ENCODE data around the gene SLBP.
"Not testable (repeated sequence)": the region's sequence is repeated elsewhere in the genome, so short reads cannot be mapped to it uniquely, and the experiment has no call there.

Gene SLBP

GRCh38 chr4:1708581-1708980 lies 3.5 kb downstream of the SLBP start:
- no peak for DNase-seq (ENCODE audit: low spot score)

GRCh38 chr4:1706358-1706757 lies 5.8 kb downstream of the SLBP start:
- no peak for DNase-seq (ENCODE audit: low spot score)

DNA sequence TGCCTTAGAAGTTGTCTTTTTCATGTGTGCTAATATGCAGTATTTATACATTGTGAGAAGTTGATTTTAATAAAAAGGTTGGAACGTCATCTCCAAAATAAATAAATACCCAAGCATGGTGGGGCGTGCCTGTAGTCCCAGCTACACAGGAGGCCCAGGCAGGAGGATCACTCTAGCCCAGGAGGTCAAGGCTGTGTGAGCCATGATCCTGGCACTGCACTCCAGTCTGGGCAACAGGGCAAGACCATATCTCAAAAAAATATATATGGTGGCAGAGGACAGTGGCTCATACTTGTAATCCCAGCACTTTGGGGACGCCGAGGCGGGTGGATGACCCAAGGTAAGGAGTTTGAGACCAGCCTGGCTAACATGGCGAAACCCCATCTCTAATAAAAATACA lies 6.4 kb downstream of the SLBP start:
- DNase-seq (ENCODE audit: low spot score), result no peak

DNA sequence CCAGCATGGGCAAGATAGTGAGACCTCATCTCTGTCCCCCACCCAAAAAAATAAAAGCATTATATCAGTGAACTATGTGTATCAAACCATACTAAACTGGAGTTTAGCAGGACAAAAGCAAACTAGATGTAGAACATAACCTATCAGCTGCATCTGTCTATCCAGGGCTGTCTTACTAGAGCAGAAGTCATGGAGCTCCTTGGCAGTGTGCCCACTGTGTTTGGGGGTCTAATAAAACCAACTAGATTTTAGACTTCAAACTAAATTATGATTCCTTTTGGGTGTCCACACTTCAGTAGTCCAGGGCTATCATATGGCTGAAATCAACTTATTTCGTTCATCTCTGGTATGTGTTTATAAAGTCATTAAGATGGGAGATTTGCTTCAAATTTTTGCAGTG lies 8.3 kb downstream of the SLBP start:
- no peak for DNase-seq (ENCODE audit: low spot score)

DNA sequence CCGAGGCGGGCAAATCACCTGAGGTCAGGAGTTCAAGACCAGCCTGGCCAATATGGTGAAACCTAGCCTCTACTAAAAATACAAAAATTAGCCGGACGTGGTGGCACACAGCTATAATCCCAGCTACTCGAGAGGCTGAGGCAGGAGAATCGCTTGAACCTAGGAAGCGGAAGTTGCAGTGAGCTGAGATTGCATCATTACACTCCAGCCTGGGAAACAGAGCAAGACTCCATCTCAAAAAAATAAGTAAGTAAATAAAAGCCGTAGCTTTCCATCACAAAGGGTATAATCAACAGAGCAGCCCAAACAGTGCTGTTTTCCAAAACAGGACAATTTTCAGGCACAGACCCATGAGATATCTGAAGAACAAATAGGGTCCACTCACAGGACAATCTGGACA lies 10.4 kb downstream of the SLBP start:
- not testable (repeated sequence) for DNase-seq (ENCODE audit: low spot score)

DNA sequence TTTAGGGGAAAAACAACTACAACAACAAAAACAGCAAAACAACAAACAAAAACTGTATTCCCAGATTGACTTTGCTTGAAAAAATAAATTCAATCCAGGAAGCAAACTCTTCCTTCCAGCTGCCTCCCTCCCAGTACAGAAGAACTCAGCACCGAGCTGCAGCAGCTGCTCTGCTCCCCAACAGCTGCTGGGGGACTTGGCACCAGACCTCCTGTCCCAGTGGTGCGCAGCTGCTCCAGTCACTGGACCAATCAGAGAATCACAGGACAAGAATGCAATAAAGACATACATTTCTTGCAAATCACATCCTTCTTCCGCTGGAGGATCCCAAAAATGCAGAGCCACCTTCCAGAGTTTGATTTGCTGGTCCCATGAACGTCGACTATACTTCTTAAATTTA lies 16.2 kb downstream of the SLBP start:
- DNase-seq (ENCODE audit: low spot score), result peak; percentile 62

DNA sequence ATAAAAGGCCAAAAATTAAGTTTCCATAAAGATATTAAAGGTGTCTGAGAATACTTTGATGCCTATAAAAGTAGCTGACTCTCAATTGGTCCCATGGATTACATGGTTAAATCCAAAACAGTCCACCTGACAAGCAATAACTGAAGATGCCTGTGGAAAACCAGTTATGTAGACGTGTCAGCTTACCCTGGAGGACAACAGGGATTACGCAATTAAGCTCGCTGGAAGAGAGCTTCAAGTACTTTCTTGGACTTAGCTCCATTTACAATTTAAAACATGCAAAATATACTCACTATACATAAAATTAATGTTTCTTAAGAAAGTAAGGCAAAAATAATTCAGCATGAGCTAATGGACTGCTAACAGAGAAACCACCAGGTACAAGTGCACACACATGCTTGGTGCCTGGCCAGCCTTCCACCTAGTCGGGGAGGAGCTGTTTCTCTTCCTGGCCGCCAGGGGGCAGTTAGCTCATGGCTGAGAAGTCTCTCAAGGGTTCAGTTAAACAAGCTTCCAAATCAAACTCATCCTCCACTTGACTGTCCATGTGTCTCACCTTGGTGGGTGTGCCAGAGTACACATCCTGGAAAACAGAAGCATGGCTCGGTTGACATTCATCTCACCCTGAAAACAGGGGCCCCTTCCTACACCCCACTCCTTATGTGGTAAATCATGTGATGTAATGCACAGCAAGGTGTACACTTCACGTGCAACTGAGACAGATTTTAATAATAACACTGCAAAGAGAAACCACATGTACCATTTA lies 18.8 kb downstream of the SLBP start:
- peak; percentile 81 for DNase-seq (ENCODE audit: low spot score)

- DNase-seq (ENCODE audit: low spot score), result no peak
Observed at GRCh38 chr4:1691737-1692373, 20.3 kb downstream of the SLBP start.

- no peak for DNase-seq (ENCODE audit: low spot score)
Observed at GRCh38 chr4:1690698-1691097, 21.4 kb downstream of the SLBP start.

DNA sequence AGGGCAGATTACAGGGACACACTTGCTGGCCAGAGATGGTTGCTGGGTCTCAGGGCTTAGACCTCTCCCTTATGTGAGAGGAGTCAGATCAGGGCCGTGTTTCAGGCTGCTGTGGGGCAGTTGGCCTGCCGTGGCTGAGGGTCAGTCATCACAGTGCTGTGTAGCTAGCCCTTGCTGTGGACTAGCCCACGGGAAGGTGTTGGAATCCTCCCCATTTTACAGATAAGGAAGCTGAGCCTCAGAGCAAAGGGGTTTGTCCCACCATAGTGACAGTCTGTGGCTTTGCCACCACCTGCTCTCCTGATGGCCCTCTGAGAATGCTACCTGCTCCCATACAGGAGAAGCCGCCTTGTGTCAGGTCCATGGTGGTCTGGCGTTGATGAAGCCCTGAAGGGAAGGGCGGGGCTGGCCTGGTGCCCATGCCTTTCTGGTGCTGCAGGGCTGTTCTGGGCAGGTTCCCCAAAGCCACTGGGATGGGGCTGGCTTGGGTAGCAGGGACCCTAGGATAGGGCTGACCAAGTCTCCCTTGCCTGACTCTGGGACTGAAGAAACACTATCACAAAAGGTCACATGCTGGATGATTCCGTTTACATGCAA lies 25.6 kb downstream of the SLBP start:
- DNase-seq (ENCODE audit: low spot score), result no peak

DNA sequence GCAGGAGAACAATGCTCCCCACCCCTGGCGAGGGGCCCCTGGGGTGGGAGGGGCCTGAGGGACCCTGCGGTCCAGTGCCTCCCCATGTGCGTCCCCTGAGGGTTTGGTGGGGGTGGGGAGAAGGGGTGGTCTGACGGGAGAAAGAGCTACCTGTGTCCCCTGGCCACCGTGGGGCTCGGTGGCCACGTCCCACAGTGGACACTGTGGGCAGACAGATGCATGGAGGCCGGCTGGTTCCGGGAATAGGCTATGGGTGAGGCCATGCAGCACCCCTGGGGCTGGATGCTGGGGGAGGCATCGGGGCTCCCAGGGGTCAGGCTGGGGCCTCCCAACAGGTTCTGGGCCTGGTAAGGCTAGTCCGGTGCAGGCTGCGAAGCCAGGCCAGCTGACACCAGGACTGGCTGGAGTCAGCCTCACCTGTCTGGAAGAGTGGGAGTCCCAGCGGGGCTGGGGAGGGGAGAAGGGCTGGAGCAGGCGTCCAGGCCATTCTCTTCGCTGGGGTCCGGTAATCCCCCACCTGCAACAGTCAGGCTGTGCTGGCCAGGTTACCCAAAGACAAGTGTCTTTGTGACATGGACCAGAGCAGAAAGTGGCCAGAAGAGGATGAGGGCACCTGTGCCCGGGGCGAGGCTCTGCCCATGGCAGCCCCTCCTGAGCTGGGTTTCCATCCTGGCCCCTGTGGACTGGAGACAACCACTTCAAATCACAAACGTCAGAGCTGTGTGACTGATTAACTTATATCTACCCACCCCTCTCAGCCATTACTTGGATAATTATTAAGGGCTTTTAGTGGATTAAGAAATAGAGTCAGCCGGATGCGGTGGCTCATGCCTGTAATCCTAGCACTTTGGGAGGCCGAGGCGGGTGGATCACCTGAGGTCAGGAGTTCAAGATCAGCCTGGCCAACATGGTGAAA lies 26.6 kb downstream of the SLBP start:
- peak; percentile 74 for DNase-seq (ENCODE audit: low spot score)

GRCh38 chr4:1684506-1685234 lies 27.4 kb downstream of the SLBP start:
- no peak for DNase-seq (ENCODE audit: low spot score)

DNA sequence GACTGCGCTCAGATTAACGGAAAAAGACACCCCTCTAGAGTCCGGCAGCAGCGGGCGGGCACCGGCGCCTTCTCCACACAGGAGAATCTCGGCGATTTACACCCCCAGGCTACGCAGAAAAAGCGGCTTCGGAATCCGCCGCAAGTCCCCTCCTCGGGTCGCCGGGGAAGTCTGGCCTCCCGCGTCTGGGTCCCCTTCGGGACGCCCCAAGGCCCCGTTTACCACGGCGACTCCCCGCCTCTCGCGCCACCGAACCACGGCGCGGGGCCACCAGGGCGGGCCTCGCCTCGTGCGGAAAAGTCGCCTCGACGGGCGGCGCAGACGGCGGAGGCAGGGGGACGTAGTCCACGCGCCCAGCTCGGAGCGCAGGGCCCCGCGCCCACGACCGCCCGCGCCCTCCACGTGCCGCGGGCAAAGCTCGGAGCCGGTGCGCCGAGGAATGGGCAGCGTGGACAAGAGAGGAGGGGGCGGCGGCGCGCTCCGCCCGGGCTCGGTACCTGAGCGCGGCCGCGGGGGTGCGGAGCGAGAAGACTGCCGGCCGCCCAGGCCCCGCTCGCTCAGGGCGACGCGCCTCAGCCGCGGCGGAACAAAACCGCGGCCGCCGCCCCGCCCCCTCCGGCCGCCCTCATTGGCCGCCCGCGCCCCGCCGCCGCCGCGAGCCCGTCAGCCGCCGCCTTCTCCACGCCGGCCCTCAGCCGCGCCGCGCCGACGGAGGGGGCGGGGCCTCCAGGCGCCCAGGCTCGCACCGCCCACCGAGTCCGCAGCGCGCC lies 28.2 kb downstream of the SLBP start, which contains the start of gene FAM53A:
Gene FAM53A, minus strand, starts transcription at position 578 of the 770 bp plus-strand sequence. CDS start 15,572 bp downstream, outside the sequence.
- peak; percentile 97 for DNase-seq (ENCODE audit: low spot score)

DNA sequence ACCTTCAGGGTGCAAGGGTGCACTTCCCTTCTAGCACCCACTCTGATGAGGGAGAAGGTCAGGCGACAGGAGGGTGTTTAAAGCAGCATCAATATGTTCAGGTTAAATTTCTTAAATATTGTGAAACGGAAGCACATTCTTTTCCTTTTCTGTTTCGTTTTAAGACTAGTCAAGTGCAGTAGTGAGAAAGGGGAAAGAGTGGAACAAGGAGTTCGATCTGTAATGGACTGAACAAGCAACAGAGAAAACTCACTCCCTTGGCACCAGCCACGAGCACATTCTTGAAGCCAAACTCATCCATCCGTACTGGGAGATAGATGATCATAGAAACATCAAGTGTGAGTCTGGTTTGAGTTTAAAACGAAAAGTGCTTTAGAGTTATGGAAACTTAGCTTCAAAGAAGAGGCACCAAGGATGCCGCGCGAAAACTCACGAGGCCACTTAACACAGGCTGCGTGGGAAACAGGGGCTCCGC lies 28.8 kb downstream of the SLBP start:
- no peak for DNase-seq (ENCODE audit: low spot score)

DNA sequence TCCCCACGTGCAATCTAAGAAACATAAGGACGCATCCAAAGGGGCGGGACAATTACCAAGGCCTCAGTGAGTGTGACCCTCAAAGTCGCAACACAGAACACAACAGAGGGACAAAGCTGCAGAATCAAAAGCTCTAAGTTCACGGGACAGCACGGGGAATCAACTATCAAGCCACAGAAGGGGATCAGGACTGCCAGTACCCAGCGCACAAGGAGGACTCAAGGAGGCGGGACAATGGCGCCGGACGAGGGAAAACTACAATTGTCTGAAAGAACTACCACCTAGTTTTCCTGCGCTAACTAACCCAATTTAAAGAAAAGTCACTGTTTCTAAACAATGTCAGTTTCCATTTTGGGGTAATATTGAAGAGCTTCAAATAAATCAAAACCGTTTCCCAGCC lies 29.3 kb downstream of the SLBP start:
- no peak for DNase-seq (ENCODE audit: low spot score)

DNA sequence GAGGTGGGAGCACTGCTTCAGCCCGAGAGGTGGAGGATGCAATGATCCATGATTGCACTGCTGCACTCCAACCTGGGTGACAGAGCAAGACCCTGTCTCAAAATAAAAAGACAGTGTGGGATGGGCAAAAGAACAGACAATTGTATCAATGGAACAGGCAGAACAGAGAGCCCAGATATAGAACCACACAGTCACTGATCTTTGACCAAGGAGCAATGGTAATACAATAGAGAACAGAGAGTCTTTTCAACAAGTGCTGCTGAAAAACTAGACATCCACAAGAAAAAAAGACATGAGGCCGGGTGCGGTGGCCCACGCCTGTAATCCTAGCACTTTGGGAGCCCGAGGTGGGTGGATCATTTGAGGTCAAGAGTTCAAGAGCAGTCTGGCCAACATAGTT lies 33.9 kb downstream of the SLBP start:
- DNase-seq (ENCODE audit: low spot score), result no peak

DNA sequence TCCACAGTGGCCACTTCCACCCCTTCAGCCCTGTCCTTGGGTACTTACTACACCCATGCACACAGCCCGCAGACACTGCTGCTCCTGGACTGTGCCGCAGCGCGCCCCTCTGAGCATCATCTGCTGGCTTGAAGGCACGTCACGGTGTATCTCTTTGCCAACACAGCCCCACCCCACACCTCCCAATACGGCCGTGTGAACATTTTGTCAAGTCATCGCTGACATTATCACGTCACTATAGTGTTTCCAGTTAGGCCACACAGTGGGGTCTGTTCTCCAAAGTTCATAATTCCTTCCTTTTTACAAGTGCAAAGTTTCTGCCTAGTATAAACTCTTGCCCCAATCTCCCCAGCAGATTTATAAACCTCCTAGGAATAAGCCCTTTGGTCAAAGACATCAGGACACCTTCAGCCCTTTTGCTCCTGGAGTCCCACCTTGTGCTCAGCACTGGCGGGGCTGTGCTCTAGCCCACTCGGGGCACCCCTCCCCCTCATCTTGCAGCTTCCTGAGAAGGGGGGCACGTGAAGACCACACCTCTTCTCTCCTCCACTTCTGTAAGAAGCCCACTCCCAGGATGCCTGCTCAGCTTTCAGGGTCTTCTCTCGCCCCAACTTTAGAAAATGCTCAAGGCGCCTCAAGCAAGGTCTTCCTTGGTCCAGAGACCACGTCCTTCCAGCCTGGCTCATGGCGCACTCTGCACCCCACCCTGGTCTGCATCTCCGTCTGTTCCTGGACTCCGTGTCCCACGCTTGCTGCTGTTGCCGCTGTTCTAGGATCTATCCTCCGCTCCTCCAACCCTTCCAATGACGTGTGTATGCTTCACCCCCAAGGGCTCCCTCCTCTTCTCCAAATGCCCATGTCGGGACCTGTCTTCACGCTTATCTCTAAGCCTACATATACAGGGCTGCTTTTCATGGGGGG lies 35.3 kb downstream of the SLBP start:
- no peak for DNase-seq (ENCODE audit: low spot score)

DNA sequence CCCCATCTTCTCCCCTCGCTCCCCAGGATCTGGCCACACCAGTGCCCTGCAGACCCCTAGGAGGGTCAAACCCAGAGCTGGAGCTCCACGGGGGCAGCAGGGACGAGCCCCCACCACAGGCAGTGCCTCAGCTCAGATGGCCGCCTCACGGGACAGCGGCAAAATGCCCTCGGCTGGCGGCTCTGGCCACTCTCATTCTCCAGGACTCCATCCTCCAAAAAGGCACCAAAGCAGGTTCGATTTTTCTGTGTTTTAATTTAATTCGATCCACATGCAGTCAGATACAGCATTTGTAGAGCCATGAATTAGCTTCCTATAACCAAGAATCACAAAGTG lies 36.3 kb downstream of the SLBP start:
- no peak for DNase-seq (ENCODE audit: low spot score)

DNA sequence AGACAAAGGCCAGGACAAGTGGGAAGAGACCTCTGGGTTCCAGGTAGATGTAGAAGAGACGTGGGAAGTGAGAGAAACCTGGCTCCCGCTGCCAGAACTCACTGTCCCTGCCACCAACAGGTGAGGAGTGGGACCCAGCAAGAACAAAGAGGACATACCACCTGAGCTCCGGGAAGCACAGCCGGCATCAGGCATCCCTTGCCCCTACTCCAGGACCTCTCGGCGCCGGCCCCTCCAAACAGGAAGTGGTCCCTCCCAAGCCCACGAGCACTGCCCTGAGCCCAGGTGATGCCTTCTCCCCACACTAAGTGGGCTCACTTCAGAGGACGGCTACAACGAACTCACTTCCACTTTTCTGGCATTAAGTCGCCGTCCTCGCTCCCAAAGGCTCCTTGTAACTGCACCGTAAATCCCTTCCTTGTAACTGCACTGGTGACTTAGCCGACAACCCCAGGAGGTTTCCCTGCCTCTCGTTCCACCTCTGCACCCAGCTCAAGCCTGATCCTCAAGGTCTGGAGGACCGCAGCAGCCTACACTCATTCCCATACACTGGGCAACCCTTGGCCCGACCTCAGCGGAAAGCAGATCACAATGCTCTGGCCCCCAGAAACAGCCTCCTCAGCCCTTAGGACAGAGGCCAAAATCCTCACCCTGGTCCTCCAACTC lies 36.9 kb downstream of the SLBP start:
- DNase-seq (ENCODE audit: low spot score), result no peak
